HG02981 (cell line): Measurements from ENCODE around the gene BCAR1.
A peak's percentile ranks its signal among the peaks of the same experiment; 100 is the strongest.
"Not testable (repeated sequence)": the region's sequence is repeated elsewhere in the genome, so short reads cannot be mapped to it uniquely, and the experiment has no call there.

Experiments used
- ATAC-seq: cut with Tn5 transposase; IDR thresholded peaks from one replicate; pipeline ENCODE4 v1.9.1; 2021; ENCODE audit warnings: mild to moderate bottlenecking, moderate library complexity; ENCODE audit not compliant: unreplicated experiment

Gene BCAR1

GRCh38 chr16:75226550-75227360 lies 24.7 kb downstream of the BCAR1 start:
- ATAC-seq = no peak

GRCh38 chr16:75225678-75226515 lies 25.5 kb downstream of the BCAR1 start:
- no peak for ATAC-seq

GRCh38 chr16:75225092-75225491 lies 26.3 kb downstream of the BCAR1 start:
- ATAC-seq = no peak

GRCh38 chr16:75224306-75225082 lies 26.9 kb downstream of the BCAR1 start:
- ATAC-seq = no peak

- ATAC-seq = not testable (repeated sequence)
These were observed 28.3 kb downstream of the BCAR1 start for GRCh38 chr16:75223129-75223528.

- no peak for ATAC-seq
These were observed 29.1 kb downstream of the BCAR1 start for GRCh38 chr16:75222271-75222783.

GRCh38 chr16:75219838-75220237 lies 31.6 kb downstream of the BCAR1 start:
- ATAC-seq = no peak

- ATAC-seq = no peak
These were observed 32.3 kb downstream of the BCAR1 start for GRCh38 chr16:75219088-75219487.

GRCh38 chr16:75218256-75219076 lies 33.0 kb downstream of the BCAR1 start, which contains the start of gene CTRB1:
TSS of gene CTRB1 (plus strand) at chr16:75218988. CDS start at chr16:75219008, 20 bp downstream.
- peak; percentile 79 for ATAC-seq

- ATAC-seq = no peak
These were observed 34.0 kb downstream of the BCAR1 start for GRCh38 chr16:75217389-75217851.

- ATAC-seq = no peak
These were observed 34.8 kb downstream of the BCAR1 start for GRCh38 chr16:75216576-75216975.

GRCh38 chr16:75216127-75216526 lies 35.3 kb downstream of the BCAR1 start:
- no peak for ATAC-seq

GRCh38 chr16:75211286-75211685 lies 40.1 kb downstream of the BCAR1 start:
- not testable (repeated sequence) for ATAC-seq

- ATAC-seq = no peak
These were observed 41.5 kb downstream of the BCAR1 start for GRCh38 chr16:75209944-75210343.

- not testable (repeated sequence) for ATAC-seq
These were observed 41.9 kb downstream of the BCAR1 start for GRCh38 chr16:75209514-75209913.

GRCh38 chr16:75208861-75209505 lies 42.4 kb downstream of the BCAR1 start:
- no peak for ATAC-seq

GRCh38 chr16:75208242-75208825 lies 43.1 kb downstream of the BCAR1 start:
- no peak for ATAC-seq

GRCh38 chr16:75207831-75208230 lies 43.6 kb downstream of the BCAR1 start:
- no peak for ATAC-seq
